PFSK-1 (cell line): Measurements from ENCODE around the gene ANKS1B.

Experiments
- FOXP2 ChIP-seq: optimal IDR thresholded peaks from 2 replicates; pipeline ENCODE3; 2011; ENCODE audit warnings: borderline replicate concordance, control low read depth, inconsistent platforms; ENCODE audit not compliant: insufficient read depth; ENCODE audit errors: extremely low read length, extremely low read depth
- POLR2AphosphoS5 ChIP-seq: IDR thresholded peaks from 2 replicates; pipeline ENCODE4 v1.6.1; 2012; ENCODE audit warnings: low read depth, mild to moderate bottlenecking, control low read depth, low read length, moderate library complexity
- SIN3A ChIP-seq: IDR thresholded peaks from 2 replicates; pipeline ENCODE4 v1.6.1; 2012; ENCODE audit warnings: mild to moderate bottlenecking, low read length, moderate library complexity, borderline replicate concordance; ENCODE audit not compliant: insufficient read depth
- TAF1 ChIP-seq: IDR thresholded peaks from 2 replicates; pipeline ENCODE4 v1.6.1; 2012; ENCODE audit warnings: low read length, control low read depth, borderline replicate concordance; ENCODE audit not compliant: insufficient read depth
- TF ChIP-seq, protein P1 (sequence below), 2 experiments: IDR thresholded peaks; 2 replicates each; pipeline versions ENCODE4 v1.6.1 to v1.8.0; 2011 to 2012; ENCODE audit warnings: low read depth in 2 of 2, low read length in 2 of 2, control low read depth in 1 of 2, inconsistent platforms in 1 of 2, mild to moderate bottlenecking in 1 of 2, moderate library complexity in 1 of 2; ENCODE audit not compliant: insufficient read depth in 1 of 2

Gene ANKS1B

DNA sequence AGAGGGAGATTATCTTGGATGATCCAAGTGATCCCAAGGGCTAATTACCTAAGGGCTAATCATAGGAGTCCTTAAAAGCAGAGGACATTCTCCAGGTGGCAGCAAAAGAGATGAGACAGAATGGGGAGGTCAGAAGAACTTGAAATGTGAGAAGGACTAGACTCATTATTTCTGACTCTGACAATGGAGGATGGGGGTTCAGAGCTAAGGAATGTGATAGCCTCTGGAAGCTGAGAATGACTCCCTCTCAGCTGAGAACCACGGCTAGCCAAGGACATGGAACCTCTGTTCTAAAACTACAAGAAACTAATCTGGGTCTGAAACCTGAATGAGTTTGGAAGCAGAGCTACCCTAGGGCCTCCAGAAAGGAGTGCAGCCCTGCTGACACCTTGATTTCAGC is 35.6 kb upstream of the ANKS1B start:
- TF ChIP-seq, protein P1, sequence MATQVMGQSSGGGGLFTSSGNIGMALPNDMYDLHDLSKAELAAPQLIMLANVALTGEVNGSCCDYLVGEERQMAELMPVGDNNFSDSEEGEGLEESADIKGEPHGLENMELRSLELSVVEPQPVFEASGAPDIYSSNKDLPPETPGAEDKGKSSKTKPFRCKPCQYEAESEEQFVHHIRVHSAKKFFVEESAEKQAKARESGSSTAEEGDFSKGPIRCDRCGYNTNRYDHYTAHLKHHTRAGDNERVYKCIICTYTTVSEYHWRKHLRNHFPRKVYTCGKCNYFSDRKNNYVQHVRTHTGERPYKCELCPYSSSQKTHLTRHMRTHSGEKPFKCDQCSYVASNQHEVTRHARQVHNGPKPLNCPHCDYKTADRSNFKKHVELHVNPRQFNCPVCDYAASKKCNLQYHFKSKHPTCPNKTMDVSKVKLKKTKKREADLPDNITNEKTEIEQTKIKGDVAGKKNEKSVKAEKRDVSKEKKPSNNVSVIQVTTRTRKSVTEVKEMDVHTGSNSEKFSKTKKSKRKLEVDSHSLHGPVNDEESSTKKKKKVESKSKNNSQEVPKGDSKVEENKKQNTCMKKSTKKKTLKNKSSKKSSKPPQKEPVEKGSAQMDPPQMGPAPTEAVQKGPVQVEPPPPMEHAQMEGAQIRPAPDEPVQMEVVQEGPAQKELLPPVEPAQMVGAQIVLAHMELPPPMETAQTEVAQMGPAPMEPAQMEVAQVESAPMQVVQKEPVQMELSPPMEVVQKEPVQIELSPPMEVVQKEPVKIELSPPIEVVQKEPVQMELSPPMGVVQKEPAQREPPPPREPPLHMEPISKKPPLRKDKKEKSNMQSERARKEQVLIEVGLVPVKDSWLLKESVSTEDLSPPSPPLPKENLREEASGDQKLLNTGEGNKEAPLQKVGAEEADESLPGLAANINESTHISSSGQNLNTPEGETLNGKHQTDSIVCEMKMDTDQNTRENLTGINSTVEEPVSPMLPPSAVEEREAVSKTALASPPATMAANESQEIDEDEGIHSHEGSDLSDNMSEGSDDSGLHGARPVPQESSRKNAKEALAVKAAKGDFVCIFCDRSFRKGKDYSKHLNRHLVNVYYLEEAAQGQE (IDR thresholded peaks at IDR 0.05; ENCODE audit: insufficient read depth in 1 of 2, low read depth in 2 of 2, low read length in 2 of 2): no peak
- no peak for TF ChIP-seq FOXP2

DNA sequence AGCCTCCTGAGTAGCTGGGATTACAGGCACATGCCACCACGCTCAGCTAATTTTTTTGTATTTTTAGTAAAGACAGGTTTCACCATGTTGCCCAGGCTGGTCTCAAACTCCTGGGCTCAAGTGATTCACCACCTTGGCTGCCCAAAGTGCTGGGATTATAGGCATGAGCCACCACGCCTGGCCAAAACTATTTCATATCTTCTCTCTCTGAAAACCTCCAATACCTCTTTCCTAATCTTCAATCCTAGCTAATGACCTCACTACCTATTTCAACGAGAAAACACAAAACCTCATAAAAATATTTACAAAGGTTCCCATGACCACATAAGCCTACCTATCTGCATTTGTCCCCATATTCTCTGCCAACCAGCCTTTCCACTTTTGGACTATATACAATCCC is 32.3 kb upstream of the ANKS1B start:
- TF ChIP-seq FOXP2 (no peak), SIN3A (no peak), TAF1 (no peak), POLR2AphosphoS5 (no peak)
- TF ChIP-seq, protein P1 (IDR thresholded peaks at IDR 0.05; ENCODE audit: insufficient read depth in 1 of 2, low read depth in 2 of 2, low read length in 2 of 2): no peak

DNA sequence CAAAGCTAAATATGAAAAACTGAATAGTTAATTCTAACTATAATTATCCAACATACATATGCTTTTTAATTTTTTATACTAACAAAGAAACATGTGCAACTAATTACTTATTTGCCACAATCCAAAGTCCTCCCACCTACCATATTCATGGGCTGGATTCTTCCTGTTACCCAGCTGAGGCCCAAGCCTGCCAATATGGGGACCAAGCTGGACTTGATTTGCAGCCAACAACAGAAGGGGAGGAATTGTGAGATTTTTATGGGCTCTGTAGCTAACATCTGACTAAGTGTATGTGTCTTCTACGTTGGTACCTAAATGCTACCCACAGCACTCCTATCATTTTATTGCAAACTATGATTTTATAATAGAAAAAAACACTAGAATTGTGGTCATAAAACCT is 13.1 kb upstream of the ANKS1B start:
- TF ChIP-seq SIN3A: no peak
- no peak for TF ChIP-seq POLR2AphosphoS5
- TF ChIP-seq FOXP2: no peak
- TF ChIP-seq, protein P1 (IDR thresholded peaks at IDR 0.05; ENCODE audit: insufficient read depth in 1 of 2, low read depth in 2 of 2, low read length in 2 of 2): no peak
- no peak for TF ChIP-seq TAF1

DNA sequence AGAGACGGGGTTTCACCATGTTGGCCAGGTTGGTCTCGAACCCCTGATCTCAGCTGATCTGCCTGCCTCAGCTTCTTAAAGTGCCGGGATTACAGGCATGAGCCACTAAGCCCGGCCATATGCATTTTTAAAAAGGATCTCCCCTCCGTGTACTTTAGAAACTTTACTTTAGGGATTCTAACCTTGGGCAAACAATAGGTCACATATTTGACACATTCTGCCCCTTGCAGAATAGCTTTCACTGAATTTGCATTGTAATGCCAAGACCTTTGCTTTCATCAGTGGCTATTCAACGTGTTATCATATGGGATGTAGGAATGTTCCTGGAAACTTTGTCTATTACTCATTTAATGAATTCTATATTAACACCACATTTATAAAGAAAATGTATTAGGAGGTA is 11.4 kb upstream of the ANKS1B start:
- TF ChIP-seq TAF1: no peak
- TF ChIP-seq, protein P1 (IDR thresholded peaks at IDR 0.05; ENCODE audit: insufficient read depth in 1 of 2, low read depth in 2 of 2, low read length in 2 of 2): no peak
- no peak for TF ChIP-seq SIN3A
- no peak for TF ChIP-seq POLR2AphosphoS5
- TF ChIP-seq FOXP2: no peak

DNA sequence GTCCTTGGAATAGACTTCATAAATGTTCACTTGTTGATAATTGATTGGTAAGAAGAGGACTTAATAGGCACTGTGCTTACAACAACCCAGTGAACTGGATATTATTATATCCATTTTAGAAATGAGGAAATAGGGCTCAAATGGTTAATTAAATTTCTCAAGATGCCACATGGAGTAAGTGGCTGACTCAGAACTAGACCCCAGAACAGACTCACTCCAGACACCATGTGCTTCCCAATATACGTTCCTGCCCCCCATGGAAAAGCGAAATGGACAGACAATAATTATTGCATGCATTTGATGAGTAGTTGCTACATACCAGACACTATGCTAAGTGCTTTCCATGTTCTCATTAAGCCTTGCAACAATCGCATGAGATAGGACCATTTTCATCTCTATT is 895 bp upstream of the ANKS1B start:
- TF ChIP-seq POLR2AphosphoS5: no peak
- TF ChIP-seq, protein P1 (IDR thresholded peaks at IDR 0.05; ENCODE audit: insufficient read depth in 1 of 2, low read depth in 2 of 2, low read length in 2 of 2): no peak
- no peak for TF ChIP-seq SIN3A
- TF ChIP-seq TAF1: no peak
- no peak for TF ChIP-seq FOXP2
